ENCODE data around the gene KLHL28. TPM values are rescaled to one million over a fixed set of nuclear protein-coding genes. Genes with fewer than 3 reads are reported as not detected.
A peak's percentile ranks its signal among the peaks of the same experiment; 100 is the strongest.

Gene KLHL28
- total and polyA plus RNA-seq, 2 donors (not counting 3 experiments of a cell fraction or from before 2014, with no cell fraction given) = 2.9 to 7.3 TPM

DNA sequence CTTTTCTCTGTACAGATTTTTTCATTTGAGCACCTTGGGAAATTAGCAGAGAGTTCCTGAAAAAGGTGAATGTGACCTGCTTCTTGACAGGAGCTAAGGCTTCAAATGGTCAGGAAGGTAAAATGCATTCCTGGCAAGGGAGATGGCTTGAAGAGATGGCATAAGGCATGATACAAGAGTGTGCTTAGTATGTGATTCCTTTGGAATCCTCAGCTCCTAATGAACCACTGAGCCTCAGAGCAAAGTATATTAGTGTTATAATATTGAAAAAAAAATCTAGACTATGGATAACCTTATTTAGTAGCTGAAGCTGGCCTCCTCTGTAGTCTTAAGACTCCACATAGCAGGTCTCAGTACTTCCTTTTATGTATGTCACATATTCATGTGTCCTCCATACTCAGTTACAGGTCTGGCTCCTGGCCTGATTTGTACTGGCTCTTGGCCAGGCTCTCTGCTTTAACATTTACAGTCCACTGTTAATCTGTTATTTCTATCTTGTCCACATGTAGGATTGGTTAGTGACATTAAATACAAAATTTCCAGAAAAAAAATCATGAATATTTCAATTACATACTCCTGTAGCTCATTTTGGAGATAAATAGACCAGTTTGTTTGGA lies 18.1 kb upstream of the KLHL28 start:
- POLR2A ChIA-PET = no interaction called here
- Histone ChIP-seq H3K4me1 (ENCODE audit: control insufficient read depth, extremely low read depth, insufficient read depth, low read length) (no peaks in the 10 kb centered on the region), H4K20me1 (replicated peaks; ENCODE audit: control insufficient read depth, extremely low read depth, insufficient read depth, low read length) (no peaks in the 10 kb centered on the region), H3K9me3 (replicated peaks; ENCODE audit: control insufficient read depth, insufficient read depth, low read length) (no peaks in the 10 kb centered on the region), H2AFZ (ENCODE audit: low read depth, low read length) (no peak overlapping the region), H3K9ac (replicated peaks; ENCODE audit: extremely low read depth, insufficient read depth, low read length) (no peak overlapping the region), H3K4me2 (ENCODE audit: insufficient read depth, low read length) (no peak overlapping the region), H3K4me3 (replicated peaks in 1 of 3; ENCODE audit: insufficient read depth in 1 of 3, low read depth in 1 of 3, low read length in 3 of 3) (no peak overlapping the region), H3K36me3 (ENCODE audit: control insufficient read depth in 2 of 2, extremely low read depth in 1 of 2, insufficient read depth in 2 of 2, low read length in 2 of 2) (no peaks in the 10 kb centered on the region), H3K27me3 (ENCODE audit: control insufficient read depth in 2 of 2, insufficient read depth in 2 of 2, low read length in 2 of 2) (no peaks in the 10 kb centered on the region), H3K9me1 (replicated peaks; ENCODE audit: control insufficient read depth, extremely low read depth, insufficient read depth, low read length) (no peaks in the 10 kb centered on the region), H3K79me2 (ENCODE audit: control insufficient read depth, insufficient read depth, low read length) (peaks cover 14% of the 10 kb centered on the region), H3K27ac (ENCODE audit: insufficient read depth, low read depth, low read length) (no peak overlapping the region)
- DNase-seq (ENCODE audit: low read depth, low spot score) = peak; percentile 27
- dilution Hi-C loops (cut with MboI; ENCODE audit: extremely low pct_ligation_motif_present, low sequenced_read_pairs) (no loop called here), intact Hi-C loops (cut with micrococcal nuclease) (no loop called here)
- CTCF ChIA-PET = interaction anchor here (1.2 kb wide), 1 partner anchor 15 kb away, joined by 3 read pairs; no protein-coding TSS in a partner anchor
- no peak for TF ChIP-seq MYC (IDR thresholded peaks at IDR 0.05; ENCODE audit: low read depth, low read length)
- TF ChIP-seq JUN (IDR thresholded peaks at IDR 0.05; ENCODE audit: borderline replicate concordance, insufficient read depth, insufficient read length, low read depth) = no peak
- TF ChIP-seq, protein P1, sequence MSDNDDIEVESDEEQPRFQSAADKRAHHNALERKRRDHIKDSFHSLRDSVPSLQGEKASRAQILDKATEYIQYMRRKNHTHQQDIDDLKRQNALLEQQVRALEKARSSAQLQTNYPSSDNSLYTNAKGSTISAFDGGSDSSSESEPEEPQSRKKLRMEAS (IDR thresholded peaks at IDR 0.05; ENCODE audit: insufficient read depth, insufficient read length) = no peak
- TF ChIP-seq FOS (IDR thresholded peaks at IDR 0.05; ENCODE audit: borderline replicate concordance, insufficient read depth, low read length) = no peak
- TF ChIP-seq POLR2A (IDR thresholded peaks at IDR 0.05; ENCODE audit: low read depth, low read length) = no peak
- TF ChIP-seq EZH2 (IDR thresholded peaks at IDR 0.05; ENCODE audit: borderline replicate concordance, low read depth, low read length, severe bottlenecking) = no peak
- TF ChIP-seq GATA2 (IDR thresholded peaks at IDR 0.05; ENCODE audit: insufficient read depth, insufficient read length, low read depth, low read length) = no peak
- TF ChIP-seq, protein P2, sequence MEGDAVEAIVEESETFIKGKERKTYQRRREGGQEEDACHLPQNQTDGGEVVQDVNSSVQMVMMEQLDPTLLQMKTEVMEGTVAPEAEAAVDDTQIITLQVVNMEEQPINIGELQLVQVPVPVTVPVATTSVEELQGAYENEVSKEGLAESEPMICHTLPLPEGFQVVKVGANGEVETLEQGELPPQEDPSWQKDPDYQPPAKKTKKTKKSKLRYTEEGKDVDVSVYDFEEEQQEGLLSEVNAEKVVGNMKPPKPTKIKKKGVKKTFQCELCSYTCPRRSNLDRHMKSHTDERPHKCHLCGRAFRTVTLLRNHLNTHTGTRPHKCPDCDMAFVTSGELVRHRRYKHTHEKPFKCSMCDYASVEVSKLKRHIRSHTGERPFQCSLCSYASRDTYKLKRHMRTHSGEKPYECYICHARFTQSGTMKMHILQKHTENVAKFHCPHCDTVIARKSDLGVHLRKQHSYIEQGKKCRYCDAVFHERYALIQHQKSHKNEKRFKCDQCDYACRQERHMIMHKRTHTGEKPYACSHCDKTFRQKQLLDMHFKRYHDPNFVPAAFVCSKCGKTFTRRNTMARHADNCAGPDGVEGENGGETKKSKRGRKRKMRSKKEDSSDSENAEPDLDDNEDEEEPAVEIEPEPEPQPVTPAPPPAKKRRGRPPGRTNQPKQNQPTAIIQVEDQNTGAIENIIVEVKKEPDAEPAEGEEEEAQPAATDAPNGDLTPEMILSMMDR (IDR thresholded peaks at IDR 0.05; ENCODE audit: extremely low read depth in 1 of 2, insufficient read depth in 1 of 2, low read depth in 1 of 2, low read length in 2 of 2) = no peak
- no peak for TF ChIP-seq POLR2AphosphoS5 (IDR thresholded peaks at IDR 0.05; ENCODE audit: insufficient read depth, low read depth, low read length)
- BruUV-seq (replicated peaks) = no TSS peak
- FAIRE-seq = no peak

Data from endothelial cell of umbilical vein (primary cell).